Neutrophil (primary cell): ENCODE data around the gene OSBPL10.

Experiments used
- H3K27ac ChIP-seq: fragments of 200-600 bp; sonication (generic); 2 replicates; pipeline ENCODE4 v1.5.1; 2016; ENCODE audit warnings: mild to moderate bottlenecking, moderate library complexity
- H3K27me3 ChIP-seq: fragments of 200-600 bp; sonication (generic); 2 replicates; pipeline ENCODE4 v1.6.0; 2016; ENCODE audit warnings: mild to moderate bottlenecking
- H3K36me3 ChIP-seq: fragments of 200-600 bp; sonication (generic); 2 replicates; pipeline ENCODE4 v1.5.1; 2017
- H3K4me1 ChIP-seq, 2 experiments: fragments of 200-600 bp in 1 of 2; sonication (generic) in 1 of 2; 1 replicate in 1 of 2; 2 replicates in 1 of 2; pipeline versions ENCODE4 v1.5.1 to v1.6.1; 2013 to 2016; ENCODE audit warnings: low read depth in 1 of 2, low read length in 1 of 2, mild to moderate bottlenecking in 1 of 2, moderate library complexity in 1 of 2; ENCODE audit not compliant: control insufficient read depth in 1 of 2, insufficient read depth in 1 of 2
- H3K4me3 ChIP-seq, 2 experiments: fragments of 200-600 bp in 1 of 2; sonication (generic) in 1 of 2; 1 replicate in 1 of 2; 2 replicates in 1 of 2; pipeline ENCODE4 v1.5.1; 2013 to 2016; ENCODE audit warnings: low read depth in 1 of 2, low read length in 1 of 2, mild to moderate bottlenecking in 1 of 2, moderate library complexity in 1 of 2
- H3K9me3 ChIP-seq: fragments of 200-600 bp; sonication (generic); 2 replicates; pipeline ENCODE4 v1.5.1; 2016
- CTCF ChIP-seq: fragments of 200-600 bp; sonication (generic); IDR thresholded peaks from 2 replicates; pipeline ENCODE4 v1.5.1; 2016; ENCODE audit warnings: antibody characterized with exemption

Gene OSBPL10

DNA sequence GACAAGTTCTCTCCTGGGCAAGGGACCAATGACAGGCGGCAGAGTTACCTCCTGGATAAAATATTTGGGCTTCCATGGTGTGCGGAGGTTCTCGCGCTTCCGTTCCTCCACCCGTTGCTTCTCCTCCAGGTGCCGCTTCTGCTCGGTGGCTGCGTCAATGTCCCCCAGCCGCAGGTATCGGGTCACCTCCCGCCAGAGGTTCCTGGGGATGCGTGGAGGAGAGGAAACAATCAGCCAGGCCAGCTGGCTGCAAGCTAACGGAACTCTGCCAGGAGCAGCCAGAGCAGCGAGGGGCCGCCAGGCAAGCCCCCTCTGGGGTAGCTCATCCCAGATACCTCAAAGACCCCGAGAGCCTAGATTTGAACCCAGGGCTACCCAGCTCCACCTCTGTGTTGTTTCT is 317.0 kb downstream of the OSBPL10 start:
- TF ChIP-seq CTCF, result no peak
- H3K4me3 ChIP-seq, result no peak overlapping the region
- no peaks in the 10 kb centered on the region for H3K4me1 ChIP-seq
- no peaks in the 10 kb centered on the region for H3K27me3 ChIP-seq
- H3K9me3 ChIP-seq, result no peaks in the 10 kb centered on the region
- H3K27ac ChIP-seq, result no peak overlapping the region
- no peaks in the 10 kb centered on the region for H3K36me3 ChIP-seq

- no peak for TF ChIP-seq CTCF
- Histone ChIP-seq H3K9me3 (no peaks in the 10 kb centered on the region), H3K36me3 (no peaks in the 10 kb centered on the region), H3K27ac (no peak overlapping the region), H3K4me3 (no peak overlapping the region), H3K27me3 (no peaks in the 10 kb centered on the region), H3K4me1 (no peaks in the 10 kb centered on the region)
Observed at GRCh38 chr3:31661993-31662670, 318.9 kb downstream of the OSBPL10 start.

GRCh38 chr3:31661286-31661685 is 319.8 kb downstream of the OSBPL10 start:
- H3K9me3 ChIP-seq, result no peaks in the 10 kb centered on the region
- H3K36me3 ChIP-seq, result no peaks in the 10 kb centered on the region
- no peak for TF ChIP-seq CTCF
- no peak overlapping the region for H3K27ac ChIP-seq
- H3K4me3 ChIP-seq, result no peak overlapping the region
- H3K4me1 ChIP-seq, result no peaks in the 10 kb centered on the region
- no peaks in the 10 kb centered on the region for H3K27me3 ChIP-seq

DNA sequence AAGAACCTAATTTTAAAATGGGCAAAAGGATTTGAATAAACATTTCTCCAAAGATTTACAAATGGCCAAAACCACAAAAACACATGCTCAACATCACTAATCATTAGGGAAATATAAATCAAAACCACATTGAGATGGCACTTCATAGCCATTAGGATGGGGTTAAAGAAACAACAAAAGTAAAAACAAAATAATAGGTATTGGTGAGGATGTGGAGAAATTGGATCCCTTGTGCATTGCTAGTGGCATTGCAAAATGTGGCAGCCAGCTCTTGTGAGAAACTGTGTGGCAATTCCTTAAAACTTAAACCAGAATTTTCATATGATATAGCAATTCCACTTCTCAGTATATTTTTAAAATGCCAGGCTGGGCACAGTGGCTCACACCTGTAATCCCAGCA is 321.8 kb downstream of the OSBPL10 start:
- H3K27ac ChIP-seq, result no peak overlapping the region
- H3K36me3 ChIP-seq, result no peaks in the 10 kb centered on the region
- TF ChIP-seq CTCF, result no peak
- H3K4me1 ChIP-seq, result no peaks in the 10 kb centered on the region
- no peaks in the 10 kb centered on the region for H3K9me3 ChIP-seq
- H3K27me3 ChIP-seq, result no peaks in the 10 kb centered on the region
- no peak overlapping the region for H3K4me3 ChIP-seq

DNA sequence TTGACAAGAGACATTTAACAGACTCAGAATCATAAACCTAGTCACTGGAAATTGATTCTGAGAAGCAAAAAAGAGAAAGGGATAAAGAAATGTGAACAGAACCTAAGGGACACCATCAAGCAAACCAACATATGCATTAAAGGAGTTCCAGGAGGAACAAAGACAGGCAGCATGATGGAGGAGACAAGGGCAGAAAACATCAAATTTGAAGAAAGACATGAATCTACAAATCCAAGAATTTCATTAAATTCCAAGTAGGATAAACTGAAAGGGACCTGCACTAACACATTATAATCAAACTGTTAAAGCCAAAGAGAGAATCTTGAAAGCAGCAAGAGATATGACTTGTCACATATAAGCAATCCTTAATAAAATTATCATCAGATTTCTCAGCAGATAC is 326.1 kb downstream of the OSBPL10 start:
- Histone ChIP-seq H3K9me3 (peaks cover 5% of the 10 kb centered on the region), H3K36me3 (no peaks in the 10 kb centered on the region)
- no peak for TF ChIP-seq CTCF

More for the DNA sequence above, 326.1 kb downstream of the OSBPL10 start:
- Histone ChIP-seq H3K4me3 (no peak overlapping the region), H3K27me3 (no peaks in the 10 kb centered on the region), H3K27ac (no peak overlapping the region), H3K4me1 (no peaks in the 10 kb centered on the region)
